GM23338 (cell line): ENCODE results near the gene TRIM8. TPM values are rescaled to one million over a fixed set of nuclear protein-coding genes. Genes with fewer than 3 reads are reported as not detected.

Experiments used
- ATAC-seq: fragments of 200-7000 bp; cut with Tn5 transposase; 3 replicates; pipeline ENCODE4 v1.9.1; 2020
- DNase-seq: peaks from one replicate; pipeline ENCODE4 v3.0.0-alpha.2; 2015; ENCODE audit warnings: low spot score
- H2AFZ ChIP-seq: fragments of 200-600 bp; sonication (generic); 2 replicates; pipeline ENCODE4 v1.8.0; 2016; ENCODE audit warnings: antibody characterized with exemption, mild to moderate bottlenecking, moderate library complexity
- H3F3A ChIP-seq: fragments of 200-600 bp; sonication (generic); replicated peaks from 2 replicates; pipeline ENCODE4 v1.8.0; 2017; ENCODE audit warnings: antibody characterized with exemption, mixed run types, low read depth
- H3K27ac ChIP-seq: fragments of 200-600 bp; sonication (generic); 2 replicates; pipeline ENCODE4 v1.6.1; 2016; ENCODE audit warnings: low read depth
- H3K27me3 ChIP-seq: fragments of 200-600 bp; sonication (generic); 2 replicates; pipeline ENCODE4 v1.8.0; 2016; ENCODE audit warnings: mild to moderate bottlenecking, mixed run types, moderate library complexity; ENCODE audit not compliant: insufficient read depth
- H3K36me3 ChIP-seq: fragments of 200-600 bp; sonication (generic); 2 replicates; pipeline ENCODE4 v1.8.0; 2016; ENCODE audit warnings: mild to moderate bottlenecking; ENCODE audit not compliant: insufficient read depth
- H3K4me1 ChIP-seq: fragments of 200-600 bp; sonication (generic); 2 replicates; pipeline ENCODE4 v1.8.0; 2016; ENCODE audit warnings: mild to moderate bottlenecking, moderate library complexity; ENCODE audit not compliant: insufficient read depth
- H3K4me2 ChIP-seq: fragments of 200-600 bp; sonication (generic); 2 replicates; pipeline ENCODE4 v1.7.1; 2017; ENCODE audit warnings: mixed run types
- H3K4me3 ChIP-seq: fragments of 200-600 bp; sonication (generic); 2 replicates; pipeline ENCODE4 v1.6.1; 2016; ENCODE audit warnings: mixed run types
- H3K79me2 ChIP-seq: fragments of 200-600 bp; sonication (generic); replicated peaks from 2 replicates; pipeline ENCODE4 v1.8.0; 2017; ENCODE audit warnings: mild to moderate bottlenecking; ENCODE audit not compliant: insufficient read depth
- H3K9me2 ChIP-seq: fragments of 200-600 bp; sonication (generic); 2 replicates; pipeline ENCODE4 v1.8.0; 2017; ENCODE audit not compliant: insufficient read depth
- H4K20me1 ChIP-seq: fragments of 200-600 bp; sonication (generic); replicated peaks from 2 replicates; pipeline ENCODE4 v1.8.0; 2017; ENCODE audit warnings: mild to moderate bottlenecking; ENCODE audit not compliant: insufficient read depth
- H3K27ac Mint-ChIP-seq: 2 replicates; pipeline ENCODE4 v1.8.0; 2020; ENCODE audit warnings: inconsistent platforms, mild to moderate bottlenecking, moderate library complexity, mixed read lengths
- H3K27me3 Mint-ChIP-seq: 3 replicates; pipeline ENCODE4 v1.8.0; 2022; ENCODE audit warnings: low read depth, mild to moderate bottlenecking, moderate library complexity, mixed read lengths, inconsistent platforms; ENCODE audit not compliant: insufficient read depth, poor library complexity
- H3K36me3 Mint-ChIP-seq: 3 replicates; pipeline ENCODE4 v1.8.0; 2021; ENCODE audit warnings: low read depth, mild to moderate bottlenecking, inconsistent platforms, moderate library complexity, mixed read lengths
- H3K4me1 Mint-ChIP-seq: 3 replicates; pipeline ENCODE4 v1.8.0; 2020; ENCODE audit warnings: mild to moderate bottlenecking, inconsistent platforms, mixed read lengths
- H3K4me3 Mint-ChIP-seq: 3 replicates; pipeline ENCODE4 v1.8.0; 2021; ENCODE audit warnings: moderate library complexity, mild to moderate bottlenecking, inconsistent platforms, mixed read lengths
- H3K9me3 Mint-ChIP-seq: 3 replicates; pipeline ENCODE4 v1.8.0; 2020; ENCODE audit warnings: moderate library complexity, mild to moderate bottlenecking, inconsistent platforms, mixed read lengths
- CTCF ChIP-seq, 2 experiments: fragments of 200-600 bp in 1 of 2; sonication (generic) in 1 of 2; conservative IDR thresholded peaks; 2 replicates each; pipeline versions ENCODE4 v1.5.1 to v1.6.1; 2016 to 2017; ENCODE audit warnings: antibody characterized with exemption in 2 of 2, low read depth in 2 of 2, mild to moderate bottlenecking in 2 of 2, moderate library complexity in 1 of 2
- EZH2phosphoT487 ChIP-seq: fragments of 200-600 bp; sonication (generic); IDR thresholded peaks from one replicate; pipeline ENCODE4 v1.8.1; 2018; ENCODE audit warnings: antibody characterized with exemption; ENCODE audit not compliant: unreplicated experiment
- JUNB ChIP-seq: IDR thresholded peaks from one replicate; pipeline ENCODE4 v1.6.1; 2016; ENCODE audit warnings: antibody characterized with exemption; ENCODE audit not compliant: unreplicated experiment
- NANOG ChIP-seq: IDR thresholded peaks from 2 replicates; pipeline ENCODE4 v1.6.1; 2016; ENCODE audit warnings: antibody characterized with exemption, borderline replicate concordance
- STAT1 ChIP-seq: IDR thresholded peaks from one replicate; pipeline ENCODE4 v1.6.1; 2016; ENCODE audit warnings: antibody characterized with exemption; ENCODE audit not compliant: unreplicated experiment
- polyA plus RNA-seq: library from polyadenylated mRNA; unstranded; fragments of >200 nt; fragmentation: Nextera tagmentation; extraction: Ambion mirVana; gene quantifications from 2 replicates; pipeline ENCODE4 v1.2.1, GENCODE V29; 2016
- total RNA-seq: library from RNA; depleted of rRNA; stranded (reverse); fragments of >200 nt; shearing (Covaris generic); gene quantifications from 2 replicates; pipeline ENCODE4 v1.2.3, GENCODE V29; 2014
- TF ChIP-seq, protein P1 (sequence below): IDR thresholded peaks from 2 replicates; pipeline ENCODE4 v1.6.1; 2016; ENCODE audit warnings: antibody characterized with exemption

Gene TRIM8
- total and polyA plus RNA-seq, 2 experiments from 2014 or later, result 15.1 to 36.7 TPM

DNA sequence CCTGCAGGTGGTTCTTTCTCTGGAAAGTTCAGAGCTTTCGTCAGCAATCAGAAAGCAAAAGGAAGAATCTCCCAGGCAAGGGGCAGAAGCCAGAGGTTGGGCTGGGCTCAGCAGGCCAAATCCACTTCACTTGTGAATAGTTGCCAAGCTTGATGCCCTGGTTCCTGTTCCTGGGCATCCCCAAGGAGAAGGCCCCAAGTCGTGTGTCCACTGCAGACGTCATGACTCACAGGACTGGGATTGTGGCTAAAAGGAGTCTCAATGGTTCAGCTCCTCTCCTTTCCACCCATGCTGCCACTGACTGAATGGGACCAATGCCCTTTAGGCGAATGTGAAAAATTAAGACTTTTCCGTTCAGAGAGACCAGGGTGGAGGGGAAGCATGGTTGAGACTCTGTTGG lies 38.6 kb upstream of the TRIM8 start:
- H3K4me1 ChIP-seq, result no peaks in the 10 kb centered on the region
- no peaks in the 10 kb centered on the region; the same call in 2 of the 3 replicates for H3K9me3 Mint-ChIP-seq
- H3K36me3 ChIP-seq, result no peaks in the 10 kb centered on the region
- no peaks in the 10 kb centered on the region for H3K4me1 Mint-ChIP-seq
- ATAC-seq (no peak), DNase-seq (no peak)
- H3K4me3 Mint-ChIP-seq, result no peak overlapping the region
- no peaks in the 10 kb centered on the region for H3K36me3 Mint-ChIP-seq
- peaks cover 2% of the 10 kb centered on the region for H3K27me3 Mint-ChIP-seq
- no peak overlapping the region for H2AFZ ChIP-seq
- no peak overlapping the region for H3K27ac Mint-ChIP-seq
- H3K79me2 ChIP-seq, result no peaks in the 10 kb centered on the region
- TF ChIP-seq JUNB, result no peak
- TF ChIP-seq, protein P1, sequence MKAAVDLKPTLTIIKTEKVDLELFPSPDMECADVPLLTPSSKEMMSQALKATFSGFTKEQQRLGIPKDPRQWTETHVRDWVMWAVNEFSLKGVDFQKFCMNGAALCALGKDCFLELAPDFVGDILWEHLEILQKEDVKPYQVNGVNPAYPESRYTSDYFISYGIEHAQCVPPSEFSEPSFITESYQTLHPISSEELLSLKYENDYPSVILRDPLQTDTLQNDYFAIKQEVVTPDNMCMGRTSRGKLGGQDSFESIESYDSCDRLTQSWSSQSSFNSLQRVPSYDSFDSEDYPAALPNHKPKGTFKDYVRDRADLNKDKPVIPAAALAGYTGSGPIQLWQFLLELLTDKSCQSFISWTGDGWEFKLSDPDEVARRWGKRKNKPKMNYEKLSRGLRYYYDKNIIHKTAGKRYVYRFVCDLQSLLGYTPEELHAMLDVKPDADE, result no peak
- no peak for TF ChIP-seq NANOG
- no peaks in the 10 kb centered on the region for H4K20me1 ChIP-seq
- H3K4me2 ChIP-seq, result no peak overlapping the region
- H3K9me2 ChIP-seq, result no peaks in the 10 kb centered on the region
- no peak overlapping the region for H3K4me3 ChIP-seq
- H3K27me3 ChIP-seq, result no peaks in the 10 kb centered on the region
- H3F3A ChIP-seq, result no peaks in the 10 kb centered on the region
- no peak overlapping the region for H3K27ac ChIP-seq

- Histone ChIP-seq H3K79me2 (no peaks in the 10 kb centered on the region), H3K9me2 (no peaks in the 10 kb centered on the region), H2AFZ (no peak overlapping the region), H3K27me3 (no peaks in the 10 kb centered on the region), H3F3A (no peaks in the 10 kb centered on the region), H3K4me1 (no peaks in the 10 kb centered on the region), H4K20me1 (no peaks in the 10 kb centered on the region), H3K36me3 (no peaks in the 10 kb centered on the region), H3K4me2 (no peak overlapping the region), H3K27ac (no peak overlapping the region), H3K4me3 (no peak overlapping the region)
- ATAC-seq (peak; percentile 85), DNase-seq (peak; percentile 62)
- Mint-ChIP-seq H3K27me3 (no peaks in the 10 kb centered on the region), H3K4me3 (no peak overlapping the region), H3K9me3 (no peaks in the 10 kb centered on the region; the same call in 2 of the 3 replicates), H3K36me3 (no peaks in the 10 kb centered on the region), H3K4me1 (0 out of 3 replicates have a peak, but pooled peaks cover 2% of the 10 kb centered on the region), H3K27ac (no peak overlapping the region)
- TF ChIP-seq STAT1 (no peak), CTCF (conservative IDR thresholded peaks at IDR 0.05; ENCODE audit: low read depth in 2 of 2) (peak; percentile 35 to 47; a peak in 3 of 4 replicates), EZH2phosphoT487 (no peak)
- TF ChIP-seq, protein P1, result no peak
These were observed 35.8 kb upstream of the TRIM8 start for GRCh38 chr10:102608487-102608886.
